Upper lobe of right lung (tissue), 1 donor: ENCODE measurements around the gene SIVA1. TPM values are rescaled to one million over a fixed set of nuclear protein-coding genes. Genes with fewer than 3 reads are reported as not detected.

Source experiments
- ATAC-seq: fragments of 200-7000 bp; cut with Tn5 transposase; one replicate; pipeline ENCODE4 v1.9.1; 2020; ENCODE audit warnings: mild to moderate bottlenecking, moderate library complexity
- DNase-seq: peaks from one replicate; pipeline ENCODE4 v3.0.0-alpha.2; 2020
- H3K27ac ChIP-seq: fragments of 200-600 bp; one replicate; pipeline ENCODE4 v1.8.0; 2022
- H3K27me3 ChIP-seq: fragments of 200-600 bp; one replicate; pipeline ENCODE4 v1.8.0; 2022; ENCODE audit warnings: mild to moderate bottlenecking
- H3K36me3 ChIP-seq: fragments of 200-600 bp; one replicate; pipeline ENCODE4 v1.8.0; 2022
- H3K4me1 ChIP-seq: fragments of 200-600 bp; one replicate; pipeline ENCODE4 v1.8.0; 2022
- H3K4me3 ChIP-seq: fragments of 200-600 bp; one replicate; pipeline ENCODE4 v1.8.0; 2022; ENCODE audit warnings: mild to moderate bottlenecking
- H3K9me3 ChIP-seq: fragments of 200-600 bp; one replicate; pipeline ENCODE4 v1.8.0; 2022
- CTCF ChIP-seq: fragments of 200-600 bp; IDR thresholded peaks from one replicate; pipeline ENCODE4 v1.8.0; 2022; ENCODE audit warnings: antibody characterized with exemption
- intact Hi-C: fragments of 100-400 bp; cut with DNase I; formaldehyde crosslinking; loops from one replicate; pipeline ENCODE4 v1.11.0; 2022
- total RNA-seq: library from RNA; stranded (reverse); fragmentation: NEBNext Ultra II Directional; extraction: Animal tissue kit (Norgen Biotek cat#: 25700); gene quantifications from one replicate; pipeline ENCODE4 v1.2.1, GENCODE V29; 2021
- donor health status: DM: no; HTN: yes; CAD: no; lungs with severe emphysema.

SIVA1 gene
- total RNA-seq, 1 donor from 2014 or later, result 66.1 TPM

GRCh38 chr14:104715871-104716270 lies 37.1 kb upstream of the SIVA1 start:
- no peaks in the 10 kb centered on the region for H3K27me3 ChIP-seq
- no peak for TF ChIP-seq CTCF
- DNase-seq (no peak), ATAC-seq (no peak)
- no peak overlapping the region for H3K27ac ChIP-seq
- peaks cover 58% of the 10 kb centered on the region for H3K36me3 ChIP-seq
- H3K9me3 ChIP-seq, result no peaks in the 10 kb centered on the region
- intact Hi-C loops, result no loop called here
- H3K4me3 ChIP-seq, result no peak overlapping the region
- H3K4me1 ChIP-seq, result no peaks in the 10 kb centered on the region

- no peak for TF ChIP-seq CTCF
- no peak overlapping the region for H3K4me3 ChIP-seq
- no peak for DNase-seq
- H3K4me1 ChIP-seq, result no peaks in the 10 kb centered on the region
- intact Hi-C loops, result no loop called here
- H3K27ac ChIP-seq, result no peak overlapping the region
- no peaks in the 10 kb centered on the region for H3K9me3 ChIP-seq
- H3K36me3 ChIP-seq, result peaks cover 46% of the 10 kb centered on the region
- ATAC-seq, result no peak
- no peaks in the 10 kb centered on the region for H3K27me3 ChIP-seq
Measured at GRCh38 chr14:104717137-104717536, 35.8 kb upstream of the SIVA1 start.

- Histone ChIP-seq H3K27me3 (no peaks in the 10 kb centered on the region), H3K36me3 (peaks cover 41% of the 10 kb centered on the region), H3K4me1 (no peaks in the 10 kb centered on the region), H3K4me3 (no peak overlapping the region), H3K27ac (no peak overlapping the region), H3K9me3 (no peaks in the 10 kb centered on the region)
- intact Hi-C loops, result no loop called here
- no peak for DNase-seq
- no peak for TF ChIP-seq CTCF
- no peak for ATAC-seq
Measured at GRCh38 chr14:104717646-104718045, 35.3 kb upstream of the SIVA1 start.

- Histone ChIP-seq H3K4me3 (no peak overlapping the region), H3K27me3 (no peaks in the 10 kb centered on the region), H3K36me3 (peaks cover 36% of the 10 kb centered on the region), H3K9me3 (no peaks in the 10 kb centered on the region), H3K27ac (no peak overlapping the region), H3K4me1 (peaks cover under 1% of the 10 kb centered on the region)
- ATAC-seq (no peak), DNase-seq (no peak)
- no peak for TF ChIP-seq CTCF
- intact Hi-C loops, result no loop called here
Measured at GRCh38 chr14:104718147-104718546, 34.8 kb upstream of the SIVA1 start.

- no peak overlapping the region for H3K27ac ChIP-seq
- peaks cover 6% of the 10 kb centered on the region for H3K4me1 ChIP-seq
- H3K4me3 ChIP-seq, result no peak overlapping the region
- no peaks in the 10 kb centered on the region for H3K9me3 ChIP-seq
- intact Hi-C loops, result no loop called here
- DNase-seq (no peak), ATAC-seq (no peak)
- H3K27me3 ChIP-seq, result no peaks in the 10 kb centered on the region
- peaks cover 28% of the 10 kb centered on the region for H3K36me3 ChIP-seq
- no peak for TF ChIP-seq CTCF
Measured at GRCh38 chr14:104718871-104719270, 34.1 kb upstream of the SIVA1 start.

- no peak for DNase-seq
- Histone ChIP-seq H3K4me1 (peaks cover 6% of the 10 kb centered on the region), H3K27ac (no peak overlapping the region), H3K9me3 (no peaks in the 10 kb centered on the region), H3K36me3 (peaks cover 24% of the 10 kb centered on the region), H3K4me3 (no peak overlapping the region), H3K27me3 (no peaks in the 10 kb centered on the region)
- TF ChIP-seq CTCF, result no peak
- intact Hi-C loops, result no loop called here
- no peak for ATAC-seq
Measured at GRCh38 chr14:104719343-104719742, 33.6 kb upstream of the SIVA1 start.
